GM23248 (cell line): Measurements from ENCODE around the gene ATP2B2. TPM values are rescaled to one million over a fixed set of nuclear protein-coding genes. Genes with fewer than 3 reads are reported as not detected.
A peak's percentile ranks its signal among the peaks of the same experiment; 100 is the strongest.

Source experiments
- DNase-seq: peaks from one replicate; pipeline ENCODE4 v3.0.0-alpha.2; 2015
- H2AFZ ChIP-seq: fragments of 200-600 bp; sonication (generic); 2 replicates; pipeline ENCODE4 v1.6.1; 2016; ENCODE audit warnings: antibody characterized with exemption
- H3F3A ChIP-seq: fragments of 200-600 bp; sonication (generic); 2 replicates; pipeline ENCODE4 v1.6.1; 2016; ENCODE audit warnings: mild to moderate bottlenecking, antibody characterized with exemption, mixed run types; ENCODE audit not compliant: insufficient read depth
- H3K27ac ChIP-seq: fragments of 200-600 bp; sonication (generic); 2 replicates; pipeline ENCODE4 v1.5.1; 2016; ENCODE audit warnings: mild to moderate bottlenecking
- H3K27me3 ChIP-seq: fragments of 200-600 bp; sonication (generic); replicated peaks from 2 replicates; pipeline ENCODE4 v1.6.1; 2016; ENCODE audit warnings: mild to moderate bottlenecking; ENCODE audit not compliant: insufficient read depth
- H3K36me3 ChIP-seq: fragments of 200-600 bp; sonication (generic); 2 replicates; pipeline ENCODE4 v1.6.1; 2016; ENCODE audit warnings: low read depth, mild to moderate bottlenecking
- H3K4me1 ChIP-seq: fragments of 200-600 bp; sonication (generic); 2 replicates; pipeline ENCODE4 v1.6.1; 2016; ENCODE audit warnings: mild to moderate bottlenecking; ENCODE audit not compliant: insufficient read depth
- H3K4me2 ChIP-seq: fragments of 200-600 bp; sonication (generic); one replicate; pipeline ENCODE4 v1.6.1; 2016; ENCODE audit warnings: mild to moderate bottlenecking; ENCODE audit not compliant: unreplicated experiment
- H3K4me3 ChIP-seq: fragments of 200-600 bp; sonication (generic); 2 replicates; pipeline ENCODE4 v1.5.1; 2016; ENCODE audit warnings: mild to moderate bottlenecking
- H3K79me2 ChIP-seq: fragments of 200-600 bp; sonication (generic); 2 replicates; pipeline ENCODE4 v1.6.1; 2016; ENCODE audit warnings: mild to moderate bottlenecking; ENCODE audit not compliant: insufficient read depth
- H3K9ac ChIP-seq: fragments of 200-600 bp; sonication (generic); 2 replicates; pipeline ENCODE4 v1.6.1; 2016; ENCODE audit warnings: mild to moderate bottlenecking
- H3K9me2 ChIP-seq: fragments of 200-600 bp; sonication (generic); 2 replicates; pipeline ENCODE4 v1.6.1; 2016; ENCODE audit warnings: mixed run types, mild to moderate bottlenecking, moderate library complexity; ENCODE audit not compliant: insufficient read depth
- H3K9me3 ChIP-seq: fragments of 200-600 bp; sonication (generic); one replicate; pipeline ENCODE4 v1.6.1; 2017; ENCODE audit warnings: low read depth
- H4K20me1 ChIP-seq: fragments of 200-600 bp; sonication (generic); 2 replicates; pipeline ENCODE4 v1.6.0; 2016; ENCODE audit not compliant: insufficient read depth
- EZH2 ChIP-seq: fragments of 200-600 bp; sonication (generic); IDR thresholded peaks from 2 replicates; pipeline ENCODE4 v1.6.1; 2018; ENCODE audit warnings: antibody characterized with exemption, mild to moderate bottlenecking; ENCODE audit not compliant: insufficient read depth, poor library complexity, severe bottlenecking
- EZH2phosphoT487 ChIP-seq: fragments of 200-600 bp; sonication (generic); IDR thresholded peaks from 2 replicates; pipeline ENCODE4 v1.6.1; 2018; ENCODE audit warnings: antibody characterized with exemption, moderate library complexity, mild to moderate bottlenecking, low read depth; ENCODE audit not compliant: insufficient read depth
- WGBS, 2 experiments: methylation state at CpG; one replicate each; pipeline ENCODE4 v1.1.6; 2015 to 2017; ENCODE audit warnings: low lambda C conversion rate in 2 of 2, low coverage in 1 of 2; ENCODE audit errors: missing lambda C conversion rate in 2 of 2; 5-methylcytosine and 5-hydroxymethylcytosine counted together
- in situ Hi-C: fragments of 300-500 bp; cut with MboI; formaldehyde crosslinking; loops from 2 replicates; pipeline ENCODE4 v1.15.0; 2020
- polyA plus RNA-seq: library from polyadenylated mRNA; unstranded; fragments of >200 nt; fragmentation: Nextera tagmentation; extraction: Ambion mirVana; gene quantifications from 2 replicates; pipeline ENCODE4 v1.2.1, GENCODE V29; 2016
- total RNA-seq: library from RNA; depleted of rRNA; stranded (reverse); fragments of >200 nt; shearing (Covaris generic); gene quantifications from 2 replicates; pipeline ENCODE4 v1.2.3, GENCODE V29; 2014

Gene ATP2B2
- total and polyA plus RNA-seq, 2 experiments from 2014 or later = not detected

- no peaks in the 10 kb centered on the region for H3K9me2 ChIP-seq
- no peaks in the 10 kb centered on the region for H3K79me2 ChIP-seq
- TF ChIP-seq EZH2 (no peak), EZH2phosphoT487 (no peak)
- no peak overlapping the region for H3K4me3 ChIP-seq
- H3K27ac ChIP-seq = no peak overlapping the region
- in situ Hi-C loops = no loop called here
- H2AFZ ChIP-seq = no peak overlapping the region
- H3F3A ChIP-seq = no peaks in the 10 kb centered on the region
- no peaks in the 10 kb centered on the region for H3K36me3 ChIP-seq
- 0 out of 2 replicates have a peak, but pooled peaks cover 8% of the 10 kb centered on the region for H3K4me1 ChIP-seq
- H4K20me1 ChIP-seq = no peaks in the 10 kb centered on the region
- H3K9me3 ChIP-seq = no peaks in the 10 kb centered on the region
- WGBS, 2 experiments = 59% methylated on average over 6 of the region's 6 CpGs
- no peak overlapping the region for H3K9ac ChIP-seq
- no peak overlapping the region for H3K4me2 ChIP-seq
- no peak for DNase-seq
- 0 out of 2 replicates have a peak, but pooled peaks cover 5% of the 10 kb centered on the region for H3K27me3 ChIP-seq
Observed at GRCh38 chr3:10376353-10376752, 129.0 kb downstream of the ATP2B2 start.

- no peak overlapping the region for H3K4me3 ChIP-seq
- no peak overlapping the region for H3K27ac ChIP-seq
- no peaks in the 10 kb centered on the region for H3K36me3 ChIP-seq
- 0 out of 2 replicates have a peak, but pooled peaks cover 3% of the 10 kb centered on the region for H3K4me1 ChIP-seq
- H4K20me1 ChIP-seq = no peaks in the 10 kb centered on the region
- H2AFZ ChIP-seq = no peak overlapping the region
- no peak for TF ChIP-seq EZH2phosphoT487
- TF ChIP-seq EZH2 = no peak
- in situ Hi-C loops = no loop called here
- H3K9ac ChIP-seq = no peak overlapping the region
- WGBS, 2 experiments = 85 to 88% methylated on average over 23 of the region's 23 CpGs
- no peaks in the 10 kb centered on the region for H3K9me3 ChIP-seq
- no peak for DNase-seq
- no peaks in the 10 kb centered on the region for H3F3A ChIP-seq
- no peaks in the 10 kb centered on the region for H3K79me2 ChIP-seq
- H3K9me2 ChIP-seq = no peaks in the 10 kb centered on the region
- 0 out of 2 replicates have a peak, but pooled peaks cover 5% of the 10 kb centered on the region for H3K27me3 ChIP-seq
- H3K4me2 ChIP-seq = no peak overlapping the region
Observed at GRCh38 chr3:10375296-10376053, 129.9 kb downstream of the ATP2B2 start.

GRCh38 chr3:10374311-10374710 lies 131.1 kb downstream of the ATP2B2 start:
- Histone ChIP-seq H3K36me3 (no peaks in the 10 kb centered on the region), H2AFZ (peak overlapping the region; percentile 23; the same call in 1 of the 2 replicates), H3K27ac (no peak overlapping the region), H3K9ac (no peak overlapping the region), H3K9me2 (no peaks in the 10 kb centered on the region), H3K79me2 (no peaks in the 10 kb centered on the region), H3K4me2 (no peak overlapping the region), H3F3A (no peaks in the 10 kb centered on the region), H3K4me1 (0 out of 2 replicates have a peak, but pooled peaks cover 3% of the 10 kb centered on the region), H3K9me3 (no peaks in the 10 kb centered on the region), H4K20me1 (no peaks in the 10 kb centered on the region), H3K4me3 (no peak overlapping the region), H3K27me3 (0 out of 2 replicates have a peak, but pooled peaks cover 5% of the 10 kb centered on the region)
- no peak for TF ChIP-seq EZH2phosphoT487
- no peak for TF ChIP-seq EZH2
- DNase-seq = peak; percentile 50
- in situ Hi-C loops = no loop called here
- WGBS, 2 experiments = 36 to 37% methylated on average over 11 of the region's 11 CpGs

- no peaks in the 10 kb centered on the region for H3F3A ChIP-seq
- no peak overlapping the region for H3K27ac ChIP-seq
- 51 to 57% methylated on average over 11 of the region's 11 CpGs for WGBS, 2 experiments
- no peaks in the 10 kb centered on the region for H3K36me3 ChIP-seq
- no peaks in the 10 kb centered on the region for H3K79me2 ChIP-seq
- 0 out of 2 replicates have a peak, but pooled peaks cover 3% of the 10 kb centered on the region for H3K4me1 ChIP-seq
- in situ Hi-C loops = no loop called here
- peak overlapping the region; percentile 23; the same call in 1 of the 2 replicates for H2AFZ ChIP-seq
- H3K9me2 ChIP-seq = no peaks in the 10 kb centered on the region
- no peaks in the 10 kb centered on the region for H4K20me1 ChIP-seq
- TF ChIP-seq EZH2 (no peak), EZH2phosphoT487 (no peak)
- no peak overlapping the region for H3K4me3 ChIP-seq
- H3K9ac ChIP-seq = no peak overlapping the region
- no peaks in the 10 kb centered on the region for H3K9me3 ChIP-seq
- 0 out of 2 replicates have a peak, but pooled peaks cover 5% of the 10 kb centered on the region for H3K27me3 ChIP-seq
- no peak overlapping the region for H3K4me2 ChIP-seq
- peak; percentile 68 for DNase-seq
Observed at GRCh38 chr3:10373686-10374261, 131.6 kb downstream of the ATP2B2 start.
